Measurements from ENCODE around the gene SVOP.
"Not testable (repeated sequence)": the region's sequence is repeated elsewhere in the genome, so short reads cannot be mapped to it uniquely, and the experiment has no call there.

The SVOP gene

DNA sequence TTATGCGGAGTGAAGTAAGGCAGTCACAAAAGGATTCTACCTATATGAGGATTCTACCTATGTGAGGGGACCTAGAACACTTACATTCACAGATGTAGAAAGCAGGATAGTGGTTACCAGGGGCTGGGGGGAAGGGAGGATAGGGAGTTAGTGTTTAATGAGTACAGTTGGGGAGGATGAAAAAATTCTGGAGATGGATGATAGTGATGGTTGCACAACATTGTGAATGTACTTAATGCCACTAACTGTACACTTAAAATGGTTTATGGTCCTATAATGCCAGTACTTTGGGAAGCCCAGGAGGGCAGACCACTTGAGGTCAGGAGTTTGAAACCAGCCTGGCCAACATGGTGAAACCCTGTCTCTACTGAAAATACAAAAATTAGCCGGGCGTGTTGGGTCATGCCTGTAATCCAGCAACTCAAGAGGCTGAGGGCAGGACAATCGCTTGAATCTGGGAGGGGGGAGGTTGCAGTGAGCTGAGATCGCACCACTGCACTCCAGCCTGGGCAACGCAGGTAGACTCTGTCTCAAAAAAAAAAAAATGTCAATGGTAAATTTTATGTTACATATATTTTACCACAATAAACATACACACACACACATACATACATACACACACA lies 25.4 kb downstream of the SVOP start:
- Histone ChIP-seq H3K4me3 (ENCODE audit: low read depth in 1 of 2, low read length in 2 of 2) (no peak overlapping the region), H2AFZ (ENCODE audit: low read depth, low read length) (no peak overlapping the region), H3K9me3 (ENCODE audit: insufficient read depth, low read length, severe bottlenecking) (no peaks in the 10 kb centered on the region), H3K27ac (ENCODE audit: low read length) (no peak overlapping the region), H3K4me1 (ENCODE audit: insufficient read depth, low read length) (no peaks in the 10 kb centered on the region), H3K4me2 (ENCODE audit: insufficient read depth, low read length) (no peak overlapping the region), H4K20me1 (ENCODE audit: insufficient read depth, low read length) (no peaks in the 10 kb centered on the region), H3K79me2 (ENCODE audit: insufficient read depth, low read length) (no peaks in the 10 kb centered on the region), H3K27me3 (ENCODE audit: insufficient read depth, low read length, poor library complexity) (peaks cover 3% of the 10 kb centered on the region), H3K9ac (ENCODE audit: low read depth, low read length) (no peak overlapping the region), H3K36me3 (ENCODE audit: insufficient read depth, low read length) (no peaks in the 10 kb centered on the region)
- DNase-seq (no peak), ATAC-seq (ENCODE audit: insufficient read depth, low read depth) (no peak)
- TF ChIP-seq CTCF (IDR thresholded peaks at IDR 0.05; ENCODE audit: borderline replicate concordance, extremely low read depth, low read length, poor library complexity, severe bottlenecking) = no peak
- no peak for TF ChIP-seq EZH2 (IDR thresholded peaks at IDR 0.05; ENCODE audit: borderline replicate concordance, low read depth, low read length, severe bottlenecking)

GRCh38 chr12:108990103-108990502 lies 30.8 kb downstream of the SVOP start:
- not testable (repeated sequence) for H3K79me2 ChIP-seq (ENCODE audit: insufficient read depth, low read length); H3K4me1 ChIP-seq (ENCODE audit: insufficient read depth, low read length); H3K9me3 ChIP-seq (ENCODE audit: insufficient read depth, low read length, severe bottlenecking); H3K27me3 ChIP-seq (ENCODE audit: insufficient read depth, low read length, poor library complexity); H3K9ac ChIP-seq (ENCODE audit: low read depth, low read length); ATAC-seq (ENCODE audit: insufficient read depth, low read depth); H4K20me1 ChIP-seq (ENCODE audit: insufficient read depth, low read length); H3K4me3 ChIP-seq (ENCODE audit: low read depth in 1 of 2, low read length in 2 of 2); H3K36me3 ChIP-seq (ENCODE audit: insufficient read depth, low read length); H3K27ac ChIP-seq (ENCODE audit: low read length); H2AFZ ChIP-seq (ENCODE audit: low read depth, low read length); DNase-seq; H3K4me2 ChIP-seq (ENCODE audit: insufficient read depth, low read length)

- ATAC-seq (ENCODE audit: insufficient read depth, low read depth) = no peak
- no peaks in the 10 kb centered on the region for H3K9me3 ChIP-seq (ENCODE audit: insufficient read depth, low read length, severe bottlenecking)
- no peak for TF ChIP-seq CTCF (IDR thresholded peaks at IDR 0.05; ENCODE audit: borderline replicate concordance, extremely low read depth, low read length, poor library complexity, severe bottlenecking)
- no peak for TF ChIP-seq EZH2 (IDR thresholded peaks at IDR 0.05; ENCODE audit: borderline replicate concordance, low read depth, low read length, severe bottlenecking)
- H2AFZ ChIP-seq (ENCODE audit: low read depth, low read length) = no peak overlapping the region
- no peaks in the 10 kb centered on the region for H3K79me2 ChIP-seq (ENCODE audit: insufficient read depth, low read length)
- no peak overlapping the region for H3K4me2 ChIP-seq (ENCODE audit: insufficient read depth, low read length)
- no peak overlapping the region for H3K4me3 ChIP-seq (ENCODE audit: low read depth in 1 of 2, low read length in 2 of 2)
- no peaks in the 10 kb centered on the region for H3K36me3 ChIP-seq (ENCODE audit: insufficient read depth, low read length)
- H3K27me3 ChIP-seq (ENCODE audit: insufficient read depth, low read length, poor library complexity) = no peaks in the 10 kb centered on the region
- no peak overlapping the region for H3K27ac ChIP-seq (ENCODE audit: low read length)
- no peaks in the 10 kb centered on the region for H3K4me1 ChIP-seq (ENCODE audit: insufficient read depth, low read length)
- H4K20me1 ChIP-seq (ENCODE audit: insufficient read depth, low read length) = no peaks in the 10 kb centered on the region
- no peak for DNase-seq
- no peak overlapping the region for H3K9ac ChIP-seq (ENCODE audit: low read depth, low read length)
Observed at GRCh38 chr12:108989376-108989775, 31.5 kb downstream of the SVOP start.

DNA sequence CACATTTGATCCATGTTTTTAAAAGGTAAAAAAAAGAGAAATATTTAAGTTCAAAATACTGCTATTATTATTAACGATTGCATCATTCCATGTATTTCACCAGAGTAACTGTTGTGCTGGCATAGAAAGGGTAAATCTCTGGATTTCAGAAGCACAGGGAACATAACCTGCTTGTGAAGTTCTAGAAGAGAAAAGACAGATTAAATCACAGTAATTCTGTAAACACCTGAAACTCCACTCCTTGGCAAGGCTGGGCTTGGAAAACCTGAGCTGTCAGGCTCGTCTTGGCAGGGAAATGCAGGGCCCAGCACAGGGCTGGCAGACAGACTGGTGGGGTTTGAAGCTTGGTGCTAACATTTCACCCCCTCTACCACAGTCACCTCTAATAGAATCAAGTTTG lies 35.1 kb downstream of the SVOP start:
- H3K4me1 ChIP-seq (ENCODE audit: insufficient read depth, low read length) = no peaks in the 10 kb centered on the region
- no peak for DNase-seq
- H3K9ac ChIP-seq (ENCODE audit: low read depth, low read length) = no peak overlapping the region
- H3K79me2 ChIP-seq (ENCODE audit: insufficient read depth, low read length) = no peaks in the 10 kb centered on the region
- no peaks in the 10 kb centered on the region for H4K20me1 ChIP-seq (ENCODE audit: insufficient read depth, low read length)
- H3K4me2 ChIP-seq (ENCODE audit: insufficient read depth, low read length) = no peak overlapping the region
- TF ChIP-seq CTCF (IDR thresholded peaks at IDR 0.05; ENCODE audit: borderline replicate concordance, extremely low read depth, low read length, poor library complexity, severe bottlenecking) = no peak
- TF ChIP-seq EZH2 (IDR thresholded peaks at IDR 0.05; ENCODE audit: borderline replicate concordance, low read depth, low read length, severe bottlenecking) = no peak
- no peaks in the 10 kb centered on the region for H3K9me3 ChIP-seq (ENCODE audit: insufficient read depth, low read length, severe bottlenecking)
- H3K27me3 ChIP-seq (ENCODE audit: insufficient read depth, low read length, poor library complexity) = no peaks in the 10 kb centered on the region
- H2AFZ ChIP-seq (ENCODE audit: low read depth, low read length) = no peak overlapping the region
- no peak overlapping the region for H3K27ac ChIP-seq (ENCODE audit: low read length)
- H3K4me3 ChIP-seq (ENCODE audit: low read depth in 1 of 2, low read length in 2 of 2) = no peak overlapping the region
- ATAC-seq (ENCODE audit: insufficient read depth, low read depth) = no peak
- H3K36me3 ChIP-seq (ENCODE audit: insufficient read depth, low read length) = no peaks in the 10 kb centered on the region

All from DND-41 (cell line).